Testis (tissue), 2 donors: ENCODE measurements around the gene OXCT1.

Source experiments
- CTCF ChIP-seq, 3 experiments: fragments of 450-650 bp in 2 of 3; fragments of 200-600 bp in 1 of 3; sonication (generic) in 1 of 3; IDR thresholded peaks; one replicate each; pipeline ENCODE4 v1.5.1; 2016 to 2019; ENCODE audit warnings: antibody characterized with exemption in 3 of 3, mild to moderate bottlenecking in 2 of 3, moderate library complexity in 1 of 3
- POLR2A ChIP-seq: fragments of 450-650 bp; IDR thresholded peaks from one replicate; pipeline ENCODE4 v1.6.1; 2017; ENCODE audit warnings: antibody characterized with exemption, mild to moderate bottlenecking, moderate library complexity

- TF ChIP-seq CTCF (IDR thresholded peaks at IDR 0.05) = no peak
- TF ChIP-seq POLR2A = no peak
These were observed 17.9 kb downstream of the OXCT1 start for GRCh38 chr5:41852293-41852692.
